ENCODE results near the gene SLC26A9.

SLC26A9 gene

DNA sequence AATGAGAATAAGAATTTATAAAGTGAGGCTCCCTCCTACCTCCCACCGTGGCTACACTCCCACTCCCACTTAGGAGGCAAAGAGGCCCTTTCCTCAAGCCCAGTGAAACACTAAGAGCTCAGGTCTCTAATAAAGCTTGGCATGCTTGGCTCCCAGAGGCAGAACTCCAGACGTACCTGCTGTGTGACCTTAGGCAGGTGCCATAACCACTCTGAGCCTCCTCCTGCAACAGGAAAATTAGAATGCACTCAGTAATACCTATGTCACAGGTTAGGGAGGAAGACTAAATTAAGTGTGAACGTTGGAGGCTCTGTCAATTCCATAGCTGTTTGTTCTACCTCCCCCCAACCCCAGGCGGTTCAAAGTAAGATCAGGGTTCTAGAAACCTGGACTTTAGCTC is 16.5 kb upstream of the SLC26A9 start:
- TF ChIP-seq, protein P1, sequence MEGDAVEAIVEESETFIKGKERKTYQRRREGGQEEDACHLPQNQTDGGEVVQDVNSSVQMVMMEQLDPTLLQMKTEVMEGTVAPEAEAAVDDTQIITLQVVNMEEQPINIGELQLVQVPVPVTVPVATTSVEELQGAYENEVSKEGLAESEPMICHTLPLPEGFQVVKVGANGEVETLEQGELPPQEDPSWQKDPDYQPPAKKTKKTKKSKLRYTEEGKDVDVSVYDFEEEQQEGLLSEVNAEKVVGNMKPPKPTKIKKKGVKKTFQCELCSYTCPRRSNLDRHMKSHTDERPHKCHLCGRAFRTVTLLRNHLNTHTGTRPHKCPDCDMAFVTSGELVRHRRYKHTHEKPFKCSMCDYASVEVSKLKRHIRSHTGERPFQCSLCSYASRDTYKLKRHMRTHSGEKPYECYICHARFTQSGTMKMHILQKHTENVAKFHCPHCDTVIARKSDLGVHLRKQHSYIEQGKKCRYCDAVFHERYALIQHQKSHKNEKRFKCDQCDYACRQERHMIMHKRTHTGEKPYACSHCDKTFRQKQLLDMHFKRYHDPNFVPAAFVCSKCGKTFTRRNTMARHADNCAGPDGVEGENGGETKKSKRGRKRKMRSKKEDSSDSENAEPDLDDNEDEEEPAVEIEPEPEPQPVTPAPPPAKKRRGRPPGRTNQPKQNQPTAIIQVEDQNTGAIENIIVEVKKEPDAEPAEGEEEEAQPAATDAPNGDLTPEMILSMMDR (IDR thresholded peaks at IDR 0.05; ENCODE audit: insufficient read depth, low read depth, low read length, missing control alignments) = no peak
- no peak for DNase-seq (ENCODE audit: low read depth)
- no peak overlapping the region for H3K4me3 ChIP-seq (ENCODE audit: low read depth, low read length)

DNA sequence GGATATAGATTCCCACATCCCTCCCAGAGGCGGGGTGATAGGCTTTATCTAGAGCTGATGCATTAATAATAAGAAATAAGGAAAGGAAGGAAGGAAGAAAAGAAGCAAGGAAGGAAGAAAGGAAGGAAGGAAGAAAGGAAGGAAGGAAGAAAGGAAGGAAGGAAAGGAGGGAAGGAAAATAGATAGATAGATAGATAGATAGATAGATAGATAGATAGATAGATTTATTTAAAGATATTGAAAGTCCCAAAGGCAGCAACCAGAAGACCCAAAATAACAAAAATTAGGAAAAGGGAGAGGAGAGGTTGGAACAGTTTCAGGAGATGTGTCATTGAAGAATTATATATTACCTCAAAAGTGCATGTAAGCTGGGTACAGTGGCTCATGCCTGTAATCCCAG is 12.2 kb upstream of the SLC26A9 start:
- TF ChIP-seq, protein P1 (IDR thresholded peaks at IDR 0.05; ENCODE audit: insufficient read depth, low read depth, low read length, missing control alignments) = no peak
- DNase-seq (ENCODE audit: low read depth) = no peak
- H3K4me3 ChIP-seq (ENCODE audit: low read depth, low read length) = no peak overlapping the region

DNA sequence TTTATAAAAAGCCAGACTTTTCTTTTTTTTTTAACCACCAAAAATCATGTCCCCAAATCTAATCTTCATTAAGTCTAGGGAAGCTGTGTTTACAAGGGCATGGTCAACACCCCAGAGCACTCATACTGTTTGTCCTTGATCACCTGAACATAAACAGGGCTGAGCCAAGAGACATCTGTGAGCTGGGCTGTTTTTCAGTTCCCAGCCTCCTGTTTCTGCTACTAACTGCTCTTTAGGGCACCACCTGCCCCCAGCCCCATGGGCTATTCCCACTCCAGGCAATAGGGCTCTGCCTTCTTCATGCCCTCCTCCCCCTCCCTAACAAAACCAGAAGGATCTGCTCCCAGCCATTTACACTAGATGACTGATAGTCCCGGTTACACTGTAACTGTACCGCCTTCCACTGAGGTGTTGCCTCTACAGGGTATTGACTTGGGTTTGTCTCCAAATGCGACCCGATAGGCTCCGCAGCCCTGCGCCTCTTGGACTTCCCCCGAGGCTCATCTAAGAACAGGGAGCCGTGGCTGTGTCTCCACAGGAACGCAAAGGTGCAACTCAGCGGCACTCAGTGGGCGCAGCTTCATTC is 11.7 kb upstream of the SLC26A9 start:
- no peak for DNase-seq (ENCODE audit: low read depth)
- TF ChIP-seq, protein P1 (IDR thresholded peaks at IDR 0.05; ENCODE audit: insufficient read depth, low read depth, low read length, missing control alignments) = no peak
- H3K4me3 ChIP-seq (ENCODE audit: low read depth, low read length) = no peak overlapping the region

DNA sequence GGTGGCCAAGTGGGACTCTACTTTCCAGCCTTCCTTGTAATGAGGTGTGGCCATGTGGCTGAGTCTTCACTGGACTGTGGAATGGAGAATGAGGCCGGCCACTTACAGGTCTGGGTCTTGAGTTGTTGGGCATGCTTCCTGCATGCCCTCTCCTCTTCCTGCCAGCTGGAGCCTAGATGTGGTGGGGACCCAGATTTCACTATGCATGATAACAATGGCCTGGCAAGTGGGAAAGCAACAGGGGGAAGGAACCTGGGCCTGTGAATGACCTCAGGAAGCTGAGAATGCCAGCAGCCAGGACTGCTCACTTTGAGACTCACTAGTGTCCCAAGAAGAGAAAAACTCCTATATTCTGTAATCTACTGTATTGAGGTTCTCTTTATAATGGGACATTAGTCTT is 8.5 kb upstream of the SLC26A9 start:
- TF ChIP-seq, protein P1 (IDR thresholded peaks at IDR 0.05; ENCODE audit: insufficient read depth, low read depth, low read length, missing control alignments) = no peak
- DNase-seq (ENCODE audit: low read depth) = no peak
- no peak overlapping the region for H3K4me3 ChIP-seq (ENCODE audit: low read depth, low read length)

DNA sequence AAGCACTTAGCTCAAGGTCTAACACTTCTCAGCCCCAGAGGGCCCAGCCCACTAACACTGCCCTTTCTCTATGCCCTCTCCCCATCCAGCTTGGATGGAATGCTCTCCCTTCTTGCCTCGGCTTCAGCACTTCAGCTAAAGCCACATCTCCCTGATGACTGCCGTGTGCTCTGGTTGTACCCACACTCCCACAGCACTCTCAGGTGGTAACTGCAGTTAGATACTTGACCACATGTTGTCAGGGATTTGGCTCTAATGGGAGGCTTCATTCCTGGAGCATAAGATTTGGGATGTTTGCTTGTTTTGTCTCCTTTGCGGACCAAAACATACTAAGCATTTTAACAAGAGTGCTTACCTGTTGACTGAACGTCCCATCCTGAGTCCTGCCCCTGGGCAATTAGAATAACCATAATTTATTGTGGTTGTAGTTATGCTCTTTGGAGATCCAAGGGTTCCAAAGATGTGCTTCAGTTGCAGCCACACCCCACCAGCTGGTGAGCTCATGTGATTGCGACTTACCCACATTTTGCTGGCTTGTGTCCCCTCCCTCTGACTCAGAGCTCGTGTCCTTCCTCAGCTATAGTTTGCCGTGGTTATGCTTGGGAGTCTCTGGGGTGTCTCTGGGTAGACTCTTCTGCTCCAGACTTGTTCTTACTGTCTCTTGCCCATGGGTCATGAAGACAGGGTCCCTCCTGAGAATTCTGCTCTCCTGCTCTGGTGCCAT is 7.7 kb upstream of the SLC26A9 start:
- no peak overlapping the region for H3K4me3 ChIP-seq (ENCODE audit: low read depth, low read length)
- DNase-seq (ENCODE audit: low read depth) = no peak
- TF ChIP-seq, protein P1 (IDR thresholded peaks at IDR 0.05; ENCODE audit: insufficient read depth, low read depth, low read length, missing control alignments) = no peak

DNA sequence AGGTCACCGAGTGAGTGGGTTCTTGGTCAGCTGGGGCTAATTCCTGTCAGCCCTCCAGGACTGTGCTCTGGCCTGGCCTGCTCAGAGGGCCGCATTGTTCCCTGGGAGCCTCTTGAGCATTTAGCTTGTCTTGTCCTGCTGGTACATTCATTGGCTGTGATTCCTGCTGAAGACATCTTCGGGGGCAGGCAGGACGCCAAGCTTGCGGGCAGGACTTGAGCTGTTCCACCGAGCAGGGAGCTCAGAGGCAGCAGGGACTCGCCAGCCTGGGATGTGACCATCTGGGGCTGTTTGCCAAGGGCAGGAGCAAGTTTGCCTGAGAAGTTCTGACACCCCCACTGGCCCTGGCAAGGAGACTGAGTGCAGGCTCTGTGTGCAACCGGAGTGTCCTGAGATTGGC is 7.0 kb upstream of the SLC26A9 start:
- no peak overlapping the region for H3K4me3 ChIP-seq (ENCODE audit: low read depth, low read length)
- TF ChIP-seq, protein P1 (IDR thresholded peaks at IDR 0.05; ENCODE audit: insufficient read depth, low read depth, low read length, missing control alignments) = no peak
- DNase-seq (ENCODE audit: low read depth) = no peak

DNA sequence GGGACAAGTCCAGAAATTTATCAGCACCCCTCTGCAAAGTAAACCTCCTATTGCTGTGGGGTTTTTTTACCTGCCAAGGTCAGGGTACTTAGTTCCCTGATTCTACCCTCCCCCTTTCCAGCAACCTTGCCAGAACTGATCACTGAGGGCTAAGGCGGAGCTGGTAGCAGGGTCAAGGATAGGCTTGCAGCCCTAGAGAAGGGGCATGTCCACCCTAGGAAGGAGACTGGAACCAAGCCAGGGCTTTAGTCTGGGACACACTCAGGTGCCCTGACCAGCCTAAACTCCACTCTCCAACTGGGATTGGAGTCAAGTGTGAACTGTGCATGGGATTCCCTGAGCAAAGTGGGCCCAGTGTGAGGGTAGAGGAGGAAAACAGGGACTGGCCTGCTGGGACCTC is 6.5 kb upstream of the SLC26A9 start:
- no peak overlapping the region for H3K4me3 ChIP-seq (ENCODE audit: low read depth, low read length)
- DNase-seq (ENCODE audit: low read depth) = no peak
- TF ChIP-seq, protein P1 (IDR thresholded peaks at IDR 0.05; ENCODE audit: insufficient read depth, low read depth, low read length, missing control alignments) = no peak
